Activated CD8-positive, alpha-beta T cell treated with anti-CD3 and anti-CD28 coated beads for 36 hours (primary cell): ENCODE data around the gene NFATC3. TPM values are rescaled to one million over a fixed set of nuclear protein-coding genes. Genes with fewer than 3 reads are reported as not detected.

Experiments
- ATAC-seq: fragments of 200-7000 bp; cut with Tn5 transposase; one replicate; pipeline ENCODE4 v1.10.0; 2021; ENCODE audit warnings: mild to moderate bottlenecking, moderate library complexity
- CTCF ChIA-PET: fragments of 350-600 bp; sonication (Branson Sonifier 250); formaldehyde crosslinking; loops from one replicate; lab custom pipeline; 2021; ENCODE audit warnings: antibody characterized with exemption; lab: Charles Lee
- POLR2A ChIA-PET: fragments of 350-600 bp; sonication (Branson Sonifier 250); formaldehyde crosslinking; loops from one replicate; lab custom pipeline; 2021; ENCODE audit warnings: antibody characterized with exemption; lab: Charles Lee
- DNase-seq: peaks from one replicate; pipeline ENCODE4 v3.0.0-alpha.2; 2020
- H3K27ac Mint-ChIP-seq: one replicate; pipeline ENCODE4 v1.8.0; 2021; ENCODE audit warnings: mild to moderate bottlenecking, mixed read lengths
- H3K27me3 Mint-ChIP-seq: one replicate; pipeline ENCODE4 v1.8.0; 2021; ENCODE audit warnings: mixed read lengths
- H3K36me3 Mint-ChIP-seq: one replicate; pipeline ENCODE4 v1.8.0; 2021; ENCODE audit warnings: low read depth, mixed read lengths
- H3K4me1 Mint-ChIP-seq: one replicate; pipeline ENCODE4 v1.8.0; 2021; ENCODE audit warnings: low read depth, mixed read lengths
- H3K4me3 Mint-ChIP-seq: one replicate; pipeline ENCODE4 v1.8.0; 2021; ENCODE audit warnings: mild to moderate bottlenecking, moderate library complexity, mixed read lengths
- H3K9me3 Mint-ChIP-seq: one replicate; pipeline ENCODE4 v1.8.0; 2021; ENCODE audit warnings: mixed read lengths
- CTCF ChIP-seq: fragments of 200-600 bp; IDR thresholded peaks from one replicate; pipeline ENCODE4 v1.8.0; 2022; ENCODE audit warnings: antibody characterized with exemption, mild to moderate bottlenecking
- intact Hi-C: fragments of 100-400 bp; cut with micrococcal nuclease; formaldehyde crosslinking; loops from one replicate; pipeline ENCODE4 v1.10.0; 2022
- total RNA-seq, 2 experiments: library from RNA; stranded (reverse); gene quantifications; one replicate each; pipeline ENCODE4 v1.2.3, GENCODE V29; 2021

NFATC3 gene
- total RNA-seq, 2 experiments from 2014 or later = 102 to 104 TPM

DNA sequence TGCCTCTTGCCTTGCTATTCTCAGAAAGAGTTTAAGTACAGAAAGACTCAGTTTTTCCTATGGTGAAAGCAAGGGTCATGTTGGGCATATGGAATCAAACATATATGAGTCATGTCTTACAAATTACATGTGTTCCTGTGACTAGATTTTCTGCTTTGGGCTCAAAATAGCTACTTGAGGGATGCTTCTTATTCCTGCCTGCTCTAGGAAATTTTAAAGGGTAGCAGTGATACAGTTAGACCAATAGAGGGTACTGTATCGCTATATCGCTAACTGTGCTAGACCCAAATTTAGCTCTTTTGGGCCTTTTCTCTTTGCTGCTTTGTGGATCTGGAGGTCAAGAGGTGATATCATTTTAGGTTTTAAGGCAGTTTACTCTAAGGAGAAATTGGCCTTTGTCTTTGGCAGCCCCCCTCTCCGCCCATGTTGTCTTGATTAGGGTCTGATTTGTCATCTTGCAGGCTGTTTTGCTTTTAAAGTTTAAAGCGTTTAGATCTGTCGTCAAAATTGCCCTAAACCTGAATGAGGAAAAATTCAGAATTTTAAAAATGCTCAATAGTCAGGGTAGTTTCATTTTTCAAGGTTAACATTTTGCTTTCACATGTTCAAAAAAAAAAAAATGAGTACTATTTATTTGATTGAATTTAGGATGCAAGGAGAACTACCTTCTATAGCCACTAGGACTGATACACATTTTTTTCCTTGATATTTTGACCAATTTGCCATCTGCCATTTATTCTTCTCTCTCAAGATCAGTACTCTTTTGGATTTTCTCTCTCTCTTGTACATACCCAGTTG, 8.8 kb downstream of the NFATC3 start:
- Mint-ChIP-seq H3K4me3 (peak overlapping the region; percentile 37), H3K27me3 (no peaks in the 10 kb centered on the region), H3K36me3 (peaks cover 23% of the 10 kb centered on the region), H3K9me3 (no peaks in the 10 kb centered on the region), H3K27ac (peak overlapping the region; percentile 88), H3K4me1 (peaks cover 74% of the 10 kb centered on the region)
- intact Hi-C loops = loop anchor here (5.0 kb wide), 1 partner anchor 33 kb away; no protein-coding TSS in a partner anchor
- peak; percentile 76 for TF ChIP-seq CTCF
- POLR2A ChIA-PET = interaction anchor here (0.6 to 1.6 kb wide), 7 partner anchors 9 to 133 kb away, joined by 3 to 10 read pairs (median 3); partner anchors contain the start of genes DDX28, DUS2 and NFATC3
- CTCF ChIA-PET = interaction anchor here (0.5 to 5.9 kb wide), 45 partner anchors 7 to 235 kb away, joined by 3 to 46 read pairs (median 4); partner anchors contain the start of gene NFATC3
- ATAC-seq (peak; percentile 91), DNase-seq (peak; percentile 39)

DNA sequence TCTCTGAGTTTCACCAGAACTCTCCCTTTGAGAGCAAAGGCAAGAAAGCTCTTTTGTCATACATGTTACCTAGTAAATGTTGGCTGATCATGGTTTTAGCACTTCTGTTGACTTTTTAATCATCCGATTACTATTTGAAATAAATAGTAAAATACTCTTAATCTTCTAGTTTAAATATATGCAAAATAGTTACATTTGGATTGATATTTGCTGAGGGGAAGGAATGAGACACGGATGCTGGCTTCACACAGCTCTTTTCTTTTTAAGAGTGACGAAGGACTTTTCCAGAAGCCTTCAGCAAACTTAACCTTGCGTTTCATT, 9.4 kb downstream of the NFATC3 start:
- intact Hi-C loops = loop anchor here (5.0 kb wide), 1 partner anchor 33 kb away; no protein-coding TSS in a partner anchor
- ATAC-seq (no peak), DNase-seq (no peak)
- ChIA-PET POLR2A (interaction anchor here (0.6 to 1.6 kb wide), 3 partner anchors 17 to 88 kb away, joined by 3 read pairs; partner anchors contain the start of genes DDX28 and DUS2), CTCF (interaction anchor here (0.8 to 5.9 kb wide), 19 partner anchors 9 to 234 kb away, joined by 3 to 46 read pairs (median 5); partner anchors contain the start of gene NFATC3)
- H3K4me1 Mint-ChIP-seq = peaks cover 74% of the 10 kb centered on the region
- H3K4me3 Mint-ChIP-seq = peak overlapping the region; percentile 37
- H3K27ac Mint-ChIP-seq = peak overlapping the region; percentile 88
- no peak for TF ChIP-seq CTCF
- H3K36me3 Mint-ChIP-seq = peaks cover 23% of the 10 kb centered on the region
- H3K9me3 Mint-ChIP-seq = no peaks in the 10 kb centered on the region
- no peaks in the 10 kb centered on the region for H3K27me3 Mint-ChIP-seq

DNA sequence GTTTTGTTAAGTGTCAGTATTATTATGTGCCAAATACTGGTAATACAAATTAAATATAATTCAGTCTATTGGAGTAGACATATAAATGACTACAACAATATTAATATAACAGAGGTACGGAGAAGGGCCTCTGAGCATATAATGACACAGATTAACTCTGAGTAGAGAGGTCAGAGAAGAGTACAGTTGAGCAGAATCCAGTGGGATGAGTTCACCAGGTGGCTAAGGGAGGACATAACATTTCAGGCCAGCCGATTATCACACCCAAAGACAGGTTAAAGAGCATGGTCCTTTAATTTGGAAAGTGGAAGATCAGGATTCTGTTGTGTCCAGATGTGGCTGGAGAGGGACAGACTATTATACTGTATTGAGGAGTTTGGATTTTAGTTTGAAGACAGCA, 11.3 kb downstream of the NFATC3 start:
- no peaks in the 10 kb centered on the region for H3K9me3 Mint-ChIP-seq
- no peak overlapping the region for H3K27ac Mint-ChIP-seq

DNA sequence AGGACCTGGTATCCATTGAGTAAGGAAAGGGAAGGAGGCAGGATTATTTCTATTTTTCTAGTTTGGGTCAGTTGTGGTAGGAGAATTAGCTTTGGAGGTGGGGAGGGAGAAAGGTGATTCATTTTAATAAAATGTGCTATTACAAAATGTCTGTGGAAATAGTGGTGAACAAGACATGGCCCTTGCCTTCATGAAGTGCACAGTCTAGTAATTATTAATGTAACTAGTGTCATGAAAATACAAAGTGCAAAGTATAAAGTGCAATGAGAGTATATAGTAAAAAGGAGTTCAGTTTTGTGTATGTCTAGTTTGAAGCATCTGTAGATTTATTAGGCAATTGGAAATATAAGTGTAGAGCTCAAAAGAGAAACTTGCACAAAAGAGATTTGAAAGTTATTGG, 11.9 kb downstream of the NFATC3 start:
- Mint-ChIP-seq H3K9me3 (no peaks in the 10 kb centered on the region), H3K4me3 (no peak overlapping the region), H3K36me3 (peaks cover 29% of the 10 kb centered on the region), H3K27ac (no peak overlapping the region), H3K4me1 (peaks cover 72% of the 10 kb centered on the region), H3K27me3 (no peaks in the 10 kb centered on the region)
- ChIA-PET POLR2A (interaction anchor here (2.0 kb wide), 1 partner anchor 10 kb away, joined by 5 read pairs; no protein-coding TSS in a partner anchor), CTCF (interaction anchor here (1.2 to 1.5 kb wide), 4 partner anchors 20 to 133 kb away, joined by 3 to 5 read pairs (median 4); no protein-coding TSS in a partner anchor)
- DNase-seq = no peak
- TF ChIP-seq CTCF = no peak
- intact Hi-C loops = no loop called here
- ATAC-seq = no peak

More for the DNA sequence above, 11.3 kb downstream of the NFATC3 start:
- POLR2A ChIA-PET = interaction anchor here (1.0 kb wide), 1 partner anchor 9 kb away, joined by 3 read pairs; no protein-coding TSS in a partner anchor
- intact Hi-C loops = no loop called here
- Mint-ChIP-seq H3K27me3 (no peaks in the 10 kb centered on the region), H3K4me1 (peaks cover 73% of the 10 kb centered on the region), H3K4me3 (no peak overlapping the region), H3K36me3 (peaks cover 28% of the 10 kb centered on the region)
- CTCF ChIA-PET = interaction anchor here (0.6 to 1.4 kb wide), 5 partner anchors 21 to 141 kb away, joined by 3 to 5 read pairs (median 3); no protein-coding TSS in a partner anchor
- no peak for TF ChIP-seq CTCF
- DNase-seq (no peak), ATAC-seq (no peak)
